SHP77 treated with DMSO at 0.1 percent for 48 hours (cell line): Measurements from ENCODE around the gene PACRG.
A peak's percentile ranks its signal among the peaks of the same experiment; 100 is the strongest.

Experiments
- DNase-seq: peaks from one replicate; lab custom pipeline; 2025; lab: John Stamatoyannopoulos, UW

The PACRG gene

DNA sequence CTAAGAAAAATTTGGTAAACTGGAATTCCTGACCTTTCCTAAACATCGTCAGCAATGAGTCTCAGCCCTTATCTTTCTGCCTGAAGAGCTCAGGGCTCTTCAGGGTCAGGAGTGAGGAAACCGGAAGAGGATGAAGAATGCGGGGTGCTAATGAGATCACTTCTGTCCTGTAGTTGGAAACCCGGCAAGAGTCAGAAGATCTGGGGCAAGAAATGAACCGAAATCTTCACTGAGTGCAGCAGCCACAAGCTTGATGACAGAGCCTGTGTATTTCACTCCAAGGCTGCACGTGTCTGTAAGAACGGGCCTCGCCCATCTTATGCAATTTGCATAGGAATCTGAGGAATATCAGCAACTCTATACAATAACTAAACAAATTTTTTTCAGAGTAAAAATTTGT, 626.3 kb downstream of the PACRG start:
- DNase-seq, result no peak

DNA sequence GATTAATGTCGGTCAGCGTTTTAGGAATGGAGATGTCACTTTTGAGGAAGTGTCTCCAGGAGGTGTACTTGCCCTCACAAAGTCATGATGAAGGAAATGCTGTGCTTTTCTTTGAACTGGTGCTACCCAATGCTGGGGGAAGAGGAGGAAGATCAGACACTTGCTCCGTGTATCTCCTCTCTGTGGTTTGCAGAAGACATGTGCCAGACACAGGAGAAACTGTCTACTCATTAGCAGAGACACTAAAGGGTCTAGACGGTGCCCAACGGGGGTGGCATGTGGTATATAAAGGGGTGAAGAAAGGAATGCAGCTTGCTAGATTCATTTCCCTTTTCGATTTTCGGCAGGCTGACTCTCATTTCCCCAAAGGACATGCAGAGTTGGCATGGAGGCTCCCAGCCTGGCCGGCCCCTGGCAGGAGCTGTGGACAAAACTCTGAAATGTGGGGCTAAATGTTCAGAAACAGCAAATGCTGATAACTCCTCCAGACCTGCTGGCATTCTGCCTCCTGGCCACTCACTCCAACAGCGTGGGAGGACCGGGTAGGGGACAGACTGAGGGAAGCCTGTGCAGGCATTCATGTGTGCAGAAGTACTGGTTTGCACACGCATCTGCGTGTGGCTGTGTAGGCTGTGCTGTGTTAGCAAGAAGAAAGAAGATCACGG, 627.1 kb downstream of the PACRG start:
- no peak for DNase-seq

GRCh38 chr6:163355426-163355991, 627.7 kb downstream of the PACRG start:
- peak; percentile 2 for DNase-seq

- no peak for DNase-seq
Measured at GRCh38 chr6:163356324-163356723, 628.5 kb downstream of the PACRG start.

GRCh38 chr6:163356743-163357142, 629.0 kb downstream of the PACRG start:
- no peak for DNase-seq

DNA sequence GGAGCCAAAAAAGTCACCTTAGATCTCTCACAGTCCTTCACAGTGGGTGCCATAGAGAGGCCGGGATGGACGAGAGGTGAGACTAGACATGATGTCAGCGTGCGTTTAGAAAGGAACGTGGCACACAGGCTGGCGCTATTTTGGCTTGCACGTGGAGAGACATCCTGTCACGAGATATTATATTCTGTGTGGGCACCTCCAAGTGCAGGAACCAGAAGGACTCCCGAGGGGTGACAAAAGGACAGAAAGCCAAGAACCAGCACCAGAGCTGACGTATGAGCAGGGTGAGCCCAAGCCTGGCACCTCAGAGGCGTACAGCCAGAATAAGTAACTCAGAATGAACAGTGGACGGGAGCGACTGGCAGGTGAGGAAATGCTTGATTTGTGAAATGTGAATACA, 636.9 kb downstream of the PACRG start:
- no peak for DNase-seq
